ENCODE measurements around the gene CSE1L.

DNA sequence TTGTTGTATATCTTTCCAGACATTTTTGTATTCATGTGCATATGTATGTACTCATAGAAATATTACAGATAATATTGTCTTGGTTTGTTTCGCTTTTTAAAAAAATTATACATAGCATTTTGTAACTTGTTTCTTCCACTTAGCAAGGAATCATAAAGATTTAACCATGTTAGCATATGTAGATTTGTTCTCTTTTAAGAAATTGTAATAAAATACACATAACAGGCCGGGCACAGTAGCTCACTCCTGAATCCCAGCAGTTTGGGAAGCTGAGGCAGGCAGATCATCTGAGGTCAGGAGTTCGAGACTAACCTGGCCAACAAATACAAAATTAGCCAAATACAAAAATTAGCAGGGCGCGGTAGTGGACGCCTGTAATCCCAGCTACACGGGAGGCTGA, 44.4 kb upstream of the CSE1L start:
- TF ChIP-seq, protein P1, sequence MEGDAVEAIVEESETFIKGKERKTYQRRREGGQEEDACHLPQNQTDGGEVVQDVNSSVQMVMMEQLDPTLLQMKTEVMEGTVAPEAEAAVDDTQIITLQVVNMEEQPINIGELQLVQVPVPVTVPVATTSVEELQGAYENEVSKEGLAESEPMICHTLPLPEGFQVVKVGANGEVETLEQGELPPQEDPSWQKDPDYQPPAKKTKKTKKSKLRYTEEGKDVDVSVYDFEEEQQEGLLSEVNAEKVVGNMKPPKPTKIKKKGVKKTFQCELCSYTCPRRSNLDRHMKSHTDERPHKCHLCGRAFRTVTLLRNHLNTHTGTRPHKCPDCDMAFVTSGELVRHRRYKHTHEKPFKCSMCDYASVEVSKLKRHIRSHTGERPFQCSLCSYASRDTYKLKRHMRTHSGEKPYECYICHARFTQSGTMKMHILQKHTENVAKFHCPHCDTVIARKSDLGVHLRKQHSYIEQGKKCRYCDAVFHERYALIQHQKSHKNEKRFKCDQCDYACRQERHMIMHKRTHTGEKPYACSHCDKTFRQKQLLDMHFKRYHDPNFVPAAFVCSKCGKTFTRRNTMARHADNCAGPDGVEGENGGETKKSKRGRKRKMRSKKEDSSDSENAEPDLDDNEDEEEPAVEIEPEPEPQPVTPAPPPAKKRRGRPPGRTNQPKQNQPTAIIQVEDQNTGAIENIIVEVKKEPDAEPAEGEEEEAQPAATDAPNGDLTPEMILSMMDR (IDR thresholded peaks at IDR 0.05): no peak
- TF ChIP-seq POLR2A (IDR thresholded peaks at IDR 0.05): no peak

All from testis (tissue), 2 donors.